GM23248 (cell line): ENCODE data around the gene HLA-DQA1. TPM values are rescaled to one million over a fixed set of nuclear protein-coding genes. Genes with fewer than 3 reads are reported as not detected.

Experiments
- DNase-seq: peaks from one replicate; pipeline ENCODE4 v3.0.0-alpha.2; 2015
- H2AFZ ChIP-seq: fragments of 200-600 bp; sonication (generic); 2 replicates; pipeline ENCODE4 v1.6.1; 2016; ENCODE audit warnings: antibody characterized with exemption
- H3F3A ChIP-seq: fragments of 200-600 bp; sonication (generic); 2 replicates; pipeline ENCODE4 v1.6.1; 2016; ENCODE audit warnings: mild to moderate bottlenecking, antibody characterized with exemption, mixed run types; ENCODE audit not compliant: insufficient read depth
- H3K27ac ChIP-seq: fragments of 200-600 bp; sonication (generic); 2 replicates; pipeline ENCODE4 v1.5.1; 2016; ENCODE audit warnings: mild to moderate bottlenecking
- H3K27me3 ChIP-seq: fragments of 200-600 bp; sonication (generic); replicated peaks from 2 replicates; pipeline ENCODE4 v1.6.1; 2016; ENCODE audit warnings: mild to moderate bottlenecking; ENCODE audit not compliant: insufficient read depth
- H3K36me3 ChIP-seq: fragments of 200-600 bp; sonication (generic); 2 replicates; pipeline ENCODE4 v1.6.1; 2016; ENCODE audit warnings: low read depth, mild to moderate bottlenecking
- H3K4me1 ChIP-seq: fragments of 200-600 bp; sonication (generic); 2 replicates; pipeline ENCODE4 v1.6.1; 2016; ENCODE audit warnings: mild to moderate bottlenecking; ENCODE audit not compliant: insufficient read depth
- H3K4me2 ChIP-seq: fragments of 200-600 bp; sonication (generic); one replicate; pipeline ENCODE4 v1.6.1; 2016; ENCODE audit warnings: mild to moderate bottlenecking; ENCODE audit not compliant: unreplicated experiment
- H3K4me3 ChIP-seq: fragments of 200-600 bp; sonication (generic); 2 replicates; pipeline ENCODE4 v1.5.1; 2016; ENCODE audit warnings: mild to moderate bottlenecking
- H3K79me2 ChIP-seq: fragments of 200-600 bp; sonication (generic); 2 replicates; pipeline ENCODE4 v1.6.1; 2016; ENCODE audit warnings: mild to moderate bottlenecking; ENCODE audit not compliant: insufficient read depth
- H3K9ac ChIP-seq: fragments of 200-600 bp; sonication (generic); 2 replicates; pipeline ENCODE4 v1.6.1; 2016; ENCODE audit warnings: mild to moderate bottlenecking
- H3K9me2 ChIP-seq: fragments of 200-600 bp; sonication (generic); 2 replicates; pipeline ENCODE4 v1.6.1; 2016; ENCODE audit warnings: mixed run types, mild to moderate bottlenecking, moderate library complexity; ENCODE audit not compliant: insufficient read depth
- H3K9me3 ChIP-seq: fragments of 200-600 bp; sonication (generic); one replicate; pipeline ENCODE4 v1.6.1; 2017; ENCODE audit warnings: low read depth
- H4K20me1 ChIP-seq: fragments of 200-600 bp; sonication (generic); 2 replicates; pipeline ENCODE4 v1.6.0; 2016; ENCODE audit not compliant: insufficient read depth
- EZH2 ChIP-seq: fragments of 200-600 bp; sonication (generic); IDR thresholded peaks from 2 replicates; pipeline ENCODE4 v1.6.1; 2018; ENCODE audit warnings: antibody characterized with exemption, mild to moderate bottlenecking; ENCODE audit not compliant: insufficient read depth, poor library complexity, severe bottlenecking
- EZH2phosphoT487 ChIP-seq: fragments of 200-600 bp; sonication (generic); IDR thresholded peaks from 2 replicates; pipeline ENCODE4 v1.6.1; 2018; ENCODE audit warnings: antibody characterized with exemption, moderate library complexity, mild to moderate bottlenecking, low read depth; ENCODE audit not compliant: insufficient read depth
- WGBS, 2 experiments: methylation state at CpG; one replicate each; pipeline ENCODE4 v1.1.6; 2015 to 2017; ENCODE audit warnings: low lambda C conversion rate in 2 of 2, low coverage in 1 of 2; ENCODE audit errors: missing lambda C conversion rate in 2 of 2; 5-methylcytosine and 5-hydroxymethylcytosine counted together
- in situ Hi-C: fragments of 300-500 bp; cut with MboI; formaldehyde crosslinking; loops from 2 replicates; pipeline ENCODE4 v1.15.0; 2020
- polyA plus RNA-seq: library from polyadenylated mRNA; unstranded; fragments of >200 nt; fragmentation: Nextera tagmentation; extraction: Ambion mirVana; gene quantifications from 2 replicates; pipeline ENCODE4 v1.2.1, GENCODE V29; 2016
- total RNA-seq: library from RNA; depleted of rRNA; stranded (reverse); fragments of >200 nt; shearing (Covaris generic); gene quantifications from 2 replicates; pipeline ENCODE4 v1.2.3, GENCODE V29; 2014

HLA-DQA1 gene
- total and polyA plus RNA-seq, 2 experiments from 2014 or later, result not detected

GRCh38 chr6:32597024-32597423, 40.2 kb upstream of the HLA-DQA1 start:
- no peak for TF ChIP-seq EZH2phosphoT487
- TF ChIP-seq EZH2, result no peak
- Histone ChIP-seq H3F3A (no peaks in the 10 kb centered on the region), H3K36me3 (no peaks in the 10 kb centered on the region), H3K27me3 (no peaks in the 10 kb centered on the region), H3K4me3 (no peak overlapping the region), H3K9me3 (no peaks in the 10 kb centered on the region), H3K9ac (no peak overlapping the region), H3K4me1 (no peaks in the 10 kb centered on the region), H4K20me1 (no peaks in the 10 kb centered on the region), H3K79me2 (no peaks in the 10 kb centered on the region), H3K4me2 (no peak overlapping the region), H3K9me2 (no peaks in the 10 kb centered on the region), H3K27ac (no peak overlapping the region), H2AFZ (no peak overlapping the region)
- in situ Hi-C loops, result no loop called here
- DNase-seq, result no peak

- H3K9me2 ChIP-seq, result no peaks in the 10 kb centered on the region
- H3K4me2 ChIP-seq, result no peak overlapping the region
- H3K4me3 ChIP-seq, result no peak overlapping the region
- no peaks in the 10 kb centered on the region for H3K27me3 ChIP-seq
- H3K36me3 ChIP-seq, result no peaks in the 10 kb centered on the region
- DNase-seq, result no peak
- H2AFZ ChIP-seq, result no peak overlapping the region
- no peaks in the 10 kb centered on the region for H4K20me1 ChIP-seq
- TF ChIP-seq EZH2phosphoT487, result no peak
- TF ChIP-seq EZH2, result no peak
- no peaks in the 10 kb centered on the region for H3F3A ChIP-seq
- H3K27ac ChIP-seq, result no peak overlapping the region
- H3K79me2 ChIP-seq, result no peaks in the 10 kb centered on the region
- in situ Hi-C loops, result no loop called here
- no peaks in the 10 kb centered on the region for H3K9me3 ChIP-seq
- no peaks in the 10 kb centered on the region for H3K4me1 ChIP-seq
- WGBS, 2 experiments, result 36 to 44% methylated on average over 3 of the region's 3 CpGs
- H3K9ac ChIP-seq, result no peak overlapping the region
These were observed 34.8 kb upstream of the HLA-DQA1 start for GRCh38 chr6:32602383-32602782.

GRCh38 chr6:32603222-32603621, 34.0 kb upstream of the HLA-DQA1 start:
- in situ Hi-C loops, result no loop called here
- Histone ChIP-seq H2AFZ (no peak overlapping the region), H3K4me1 (no peaks in the 10 kb centered on the region), H3K4me3 (no peak overlapping the region), H3K9me3 (no peaks in the 10 kb centered on the region), H3K27me3 (no peaks in the 10 kb centered on the region), H4K20me1 (no peaks in the 10 kb centered on the region), H3K4me2 (no peak overlapping the region), H3K27ac (no peak overlapping the region), H3K9ac (no peak overlapping the region), H3K79me2 (no peaks in the 10 kb centered on the region), H3F3A (no peaks in the 10 kb centered on the region), H3K36me3 (no peaks in the 10 kb centered on the region), H3K9me2 (no peaks in the 10 kb centered on the region)
- TF ChIP-seq EZH2phosphoT487 (no peak), EZH2 (no peak)
- WGBS, 2 experiments, result 37 to 41% methylated on average over 3 of the region's 5 CpGs
- no peak for DNase-seq

GRCh38 chr6:32603888-32604287, 33.3 kb upstream of the HLA-DQA1 start:
- Histone ChIP-seq H3K4me3 (no peak overlapping the region), H3K27me3 (no peaks in the 10 kb centered on the region), H3K36me3 (no peaks in the 10 kb centered on the region), H3K9ac (no peak overlapping the region), H2AFZ (no peak overlapping the region), H3K4me1 (no peaks in the 10 kb centered on the region), H3K4me2 (no peak overlapping the region), H4K20me1 (no peaks in the 10 kb centered on the region), H3F3A (no peaks in the 10 kb centered on the region), H3K9me3 (no peaks in the 10 kb centered on the region), H3K9me2 (no peaks in the 10 kb centered on the region), H3K79me2 (no peaks in the 10 kb centered on the region), H3K27ac (no peak overlapping the region)
- no peak for TF ChIP-seq EZH2phosphoT487
- TF ChIP-seq EZH2, result no peak
- 4 to 9% methylated on average over 3 of the region's 3 CpGs for WGBS, 2 experiments
- in situ Hi-C loops, result no loop called here
- DNase-seq, result no peak

GRCh38 chr6:32604434-32604877, 32.8 kb upstream of the HLA-DQA1 start:
- Histone ChIP-seq H3K9me3 (no peaks in the 10 kb centered on the region), H3K27ac (no peak overlapping the region), H3K9me2 (no peaks in the 10 kb centered on the region), H3K79me2 (no peaks in the 10 kb centered on the region), H3K36me3 (no peaks in the 10 kb centered on the region), H3K9ac (no peak overlapping the region), H3K4me3 (no peak overlapping the region), H3K27me3 (no peaks in the 10 kb centered on the region), H3K4me2 (no peak overlapping the region), H2AFZ (no peak overlapping the region), H3K4me1 (no peaks in the 10 kb centered on the region), H3F3A (no peaks in the 10 kb centered on the region), H4K20me1 (no peaks in the 10 kb centered on the region)
- in situ Hi-C loops, result no loop called here
- no peak for DNase-seq
- no peak for TF ChIP-seq EZH2phosphoT487
- TF ChIP-seq EZH2, result no peak
- WGBS, 2 experiments, result 0 to 1% methylated on average over 3 of the region's 3 CpGs
